Astrocyte (in vitro differentiated cells and primary cell): ENCODE results near the gene NHLRC2. TPM values are rescaled to one million over a fixed set of nuclear protein-coding genes. Genes with fewer than 3 reads are reported as not detected.

Source experiments
- DNase-seq: peaks from one replicate; pipeline ENCODE4 v3.0.0-alpha.2; 2010; ENCODE audit warnings: low read depth
- FAIRE-seq: peaks from 2 replicates; lab custom pipeline; 2011; peaks lifted over from hg19 to GRCh38; lab: Jason Lieb, UNC
- H2AFZ ChIP-seq: 2 replicates; pipeline ENCODE4 v1.6.0; 2012; ENCODE audit warnings: low read depth, low read length, inconsistent platforms
- H3K27ac ChIP-seq: 2 replicates; pipeline ENCODE4 v1.5.1; 2011; ENCODE audit warnings: low read depth, low read length, inconsistent platforms
- H3K27me3 ChIP-seq: 2 replicates; pipeline ENCODE4 v1.6.0; 2011; ENCODE audit warnings: low read length, inconsistent platforms; ENCODE audit not compliant: insufficient read depth
- H3K36me3 ChIP-seq: 2 replicates; pipeline ENCODE4 v1.5.1; 2011; ENCODE audit warnings: low read length, inconsistent platforms; ENCODE audit not compliant: insufficient read depth
- H3K4me1 ChIP-seq: 2 replicates; pipeline ENCODE4 v1.5.1; 2011; ENCODE audit warnings: low read length, inconsistent platforms; ENCODE audit not compliant: insufficient read depth
- H3K4me2 ChIP-seq: 2 replicates; pipeline ENCODE4 v1.6.0; 2012; ENCODE audit warnings: low read length, inconsistent platforms
- H3K4me3 ChIP-seq: 2 replicates; pipeline ENCODE4 v1.5.1; 2011; ENCODE audit warnings: low read depth, mild to moderate bottlenecking, low read length, inconsistent platforms; ENCODE audit not compliant: insufficient read depth
- H3K79me2 ChIP-seq: 2 replicates; pipeline ENCODE4 v1.6.0; 2012; ENCODE audit warnings: mild to moderate bottlenecking, low read length, inconsistent platforms; ENCODE audit not compliant: insufficient read depth
- H3K9ac ChIP-seq: 2 replicates; pipeline ENCODE4 v1.6.0; 2012; ENCODE audit warnings: mild to moderate bottlenecking, low read length, inconsistent platforms
- H3K9me3 ChIP-seq: 2 replicates; pipeline ENCODE4 v1.5.1; 2012; ENCODE audit warnings: low read depth, mild to moderate bottlenecking, low read length, inconsistent platforms; ENCODE audit not compliant: insufficient read depth
- H4K20me1 ChIP-seq: 2 replicates; pipeline ENCODE4 v1.6.0; 2012; ENCODE audit warnings: low read length, inconsistent platforms; ENCODE audit not compliant: insufficient read depth
- H3K27ac Mint-ChIP-seq: one replicate; pipeline ENCODE4 v1.8.0; 2021; ENCODE audit warnings: mild to moderate bottlenecking, mixed read lengths; ENCODE audit not compliant: unreplicated experiment
- H3K27me3 Mint-ChIP-seq: one replicate; pipeline ENCODE4 v1.8.0; 2021; ENCODE audit warnings: low read depth, mixed read lengths; ENCODE audit not compliant: unreplicated experiment
- H3K36me3 Mint-ChIP-seq: one replicate; pipeline ENCODE4 v1.8.0; 2021; ENCODE audit warnings: low read depth, mixed read lengths; ENCODE audit not compliant: unreplicated experiment
- H3K4me1 Mint-ChIP-seq: one replicate; pipeline ENCODE4 v1.8.0; 2021; ENCODE audit warnings: low read depth, mixed read lengths; ENCODE audit not compliant: unreplicated experiment
- H3K4me3 Mint-ChIP-seq: one replicate; pipeline ENCODE4 v1.8.0; 2021; ENCODE audit warnings: mild to moderate bottlenecking, moderate library complexity, mixed read lengths; ENCODE audit not compliant: unreplicated experiment
- H3K9me3 Mint-ChIP-seq: one replicate; pipeline ENCODE4 v1.8.0; 2021; ENCODE audit warnings: mild to moderate bottlenecking, mixed read lengths; ENCODE audit not compliant: unreplicated experiment
- CTCF ChIP-seq: IDR thresholded peaks from 2 replicates; pipeline ENCODE4 v1.5.1; 2011; ENCODE audit warnings: low read depth, mild to moderate bottlenecking, inconsistent platforms, low read length, moderate library complexity; ENCODE audit not compliant: insufficient read depth
- EZH2 ChIP-seq: IDR thresholded peaks from 2 replicates; pipeline ENCODE4 v1.6.1; 2012; ENCODE audit warnings: mild to moderate bottlenecking, low read length, inconsistent platforms; ENCODE audit not compliant: insufficient read depth
- total RNA-seq: library from RNA; stranded (reverse); gene quantifications from 2 replicates; pipeline ENCODE4 v1.2.1, GENCODE V29; 2021

Gene NHLRC2
- total RNA-seq, 1 donor from 2014 or later: 16.9 TPM

GRCh38 chr10:113889911-113890310 lies 35.5 kb downstream of the NHLRC2 start:
- TF ChIP-seq CTCF (no peak), EZH2 (no peak)
- Histone ChIP-seq H3K4me1 (no peaks in the 10 kb centered on the region), H3K27me3 (no peaks in the 10 kb centered on the region), H3K9me3 (no peaks in the 10 kb centered on the region), H3K4me3 (no peak overlapping the region), H3K27ac (no peak overlapping the region), H3K4me2 (no peak overlapping the region), H3K36me3 (no peaks in the 10 kb centered on the region), H3K9ac (no peak overlapping the region), H3K79me2 (no peaks in the 10 kb centered on the region), H2AFZ (no peak overlapping the region), H4K20me1 (no peaks in the 10 kb centered on the region)
- DNase-seq (no peak), FAIRE-seq (no peak)
- H3K27ac Mint-ChIP-seq: no peak overlapping the region
- H3K4me1 Mint-ChIP-seq: no peaks in the 10 kb centered on the region
- no peaks in the 10 kb centered on the region for H3K9me3 Mint-ChIP-seq
- H3K36me3 Mint-ChIP-seq: no peaks in the 10 kb centered on the region
- no peaks in the 10 kb centered on the region for H3K27me3 Mint-ChIP-seq
- H3K4me3 Mint-ChIP-seq: no peak overlapping the region

- Mint-ChIP-seq H3K36me3 (no peaks in the 10 kb centered on the region), H3K9me3 (no peaks in the 10 kb centered on the region), H3K4me1 (peaks cover 5% of the 10 kb centered on the region), H3K4me3 (no peak overlapping the region), H3K27ac (no peak overlapping the region), H3K27me3 (no peaks in the 10 kb centered on the region)
- no peaks in the 10 kb centered on the region for H3K79me2 ChIP-seq
- H3K27me3 ChIP-seq: no peaks in the 10 kb centered on the region
- no peak overlapping the region for H3K9ac ChIP-seq
- no peak overlapping the region for H3K4me2 ChIP-seq
- H3K4me1 ChIP-seq: no peaks in the 10 kb centered on the region
- H3K27ac ChIP-seq: no peak overlapping the region
- FAIRE-seq: no peak
- H3K36me3 ChIP-seq: no peaks in the 10 kb centered on the region
- H4K20me1 ChIP-seq: no peaks in the 10 kb centered on the region
- no peak for TF ChIP-seq CTCF
- H3K4me3 ChIP-seq: no peak overlapping the region
- DNase-seq: no peak
- no peak overlapping the region for H2AFZ ChIP-seq
- no peaks in the 10 kb centered on the region for H3K9me3 ChIP-seq
Observed at GRCh38 chr10:113890769-113891168, 36.3 kb downstream of the NHLRC2 start.

DNA sequence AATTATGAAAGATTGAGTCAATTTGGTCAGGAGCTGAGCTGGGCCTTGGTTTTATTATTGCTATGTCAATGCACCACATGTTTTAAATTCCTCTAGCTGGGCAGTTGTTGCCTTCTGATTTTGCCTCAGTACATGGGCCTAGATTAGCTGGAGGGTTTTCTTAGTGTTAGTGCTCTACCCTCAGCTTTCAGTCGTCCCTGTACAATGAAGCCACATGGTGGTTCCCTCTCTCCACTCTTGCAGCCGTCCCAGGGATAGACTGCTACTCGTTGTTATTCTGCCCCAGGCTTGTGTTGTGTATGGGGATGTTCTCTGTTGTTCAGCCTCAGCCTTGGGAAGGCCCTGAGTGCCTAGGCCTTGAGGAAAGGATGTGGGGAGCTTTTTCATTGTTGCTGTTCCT lies 37.0 kb downstream of the NHLRC2 start:
- no peaks in the 10 kb centered on the region for H3K79me2 ChIP-seq
- no peak for DNase-seq
- Mint-ChIP-seq H3K4me1 (peaks cover 5% of the 10 kb centered on the region), H3K4me3 (no peak overlapping the region), H3K9me3 (no peaks in the 10 kb centered on the region), H3K27ac (no peak overlapping the region), H3K36me3 (no peaks in the 10 kb centered on the region), H3K27me3 (no peaks in the 10 kb centered on the region)
- no peak overlapping the region for H3K4me2 ChIP-seq
- no peak overlapping the region for H3K9ac ChIP-seq
- no peaks in the 10 kb centered on the region for H4K20me1 ChIP-seq
- no peaks in the 10 kb centered on the region for H3K9me3 ChIP-seq
- no peak overlapping the region for H2AFZ ChIP-seq
- no peaks in the 10 kb centered on the region for H3K36me3 ChIP-seq
- no peak overlapping the region for H3K4me3 ChIP-seq
- no peaks in the 10 kb centered on the region for H3K27me3 ChIP-seq
- no peak for FAIRE-seq
- no peak overlapping the region for H3K27ac ChIP-seq
- no peaks in the 10 kb centered on the region for H3K4me1 ChIP-seq
- TF ChIP-seq EZH2 (no peak), CTCF (no peak)
